Kidney (tissue), 14 donors: ENCODE measurements around the gene FZR1. TPM values are rescaled to one million over a fixed set of nuclear protein-coding genes. Genes with fewer than 3 reads are reported as not detected.

Experiments
- DNase-seq, 5 donors: peaks; one replicate each; pipeline ENCODE4 v3.0.0-alpha.2; 2013 to 2020
- FAIRE-seq: peaks from 2 replicates; lab custom pipeline; 2012; peaks lifted over from hg19 to GRCh38; lab: Jason Lieb, UNC
- H3K27ac ChIP-seq, 2 donors: one replicate each; pipeline ENCODE4 v1.7.0; 2013; ENCODE audit warnings: low read depth in 2 of 2, low read length in 2 of 2, inconsistent platforms in 1 of 2
- H3K27me3 ChIP-seq: one replicate; pipeline ENCODE4 v1.7.1; 2013; ENCODE audit warnings: low read length, inconsistent platforms; ENCODE audit not compliant: control insufficient read depth, insufficient read depth
- H3K36me3 ChIP-seq, 3 donors: one replicate each; pipeline versions ENCODE4 v1.7.0 to v1.7.1; 2013; ENCODE audit warnings: low read length in 3 of 3, control low read depth in 1 of 3, inconsistent platforms in 1 of 3; ENCODE audit not compliant: insufficient read depth in 3 of 3, control insufficient read depth in 2 of 3
- H3K4me1 ChIP-seq, 3 donors: one replicate each; pipeline versions ENCODE4 v1.7.0 to v1.7.1; 2013; ENCODE audit warnings: low read length in 3 of 3, inconsistent platforms in 1 of 3, low read depth in 1 of 3; ENCODE audit not compliant: control insufficient read depth in 2 of 3, insufficient read depth in 2 of 3
- H3K4me3 ChIP-seq, 3 donors: one replicate each; pipeline versions ENCODE4 v1.7.0 to v1.8.1; 2013; ENCODE audit warnings: low read length in 3 of 3, control low read depth in 1 of 3, inconsistent platforms in 1 of 3
- H3K9ac ChIP-seq, 3 donors: one replicate each; pipeline versions ENCODE4 v1.7.0 to v1.7.1; 2013; ENCODE audit warnings: low read length in 3 of 3, control low read depth in 1 of 3, inconsistent platforms in 1 of 3
- H3K9me3 ChIP-seq, 3 donors: one replicate each; pipeline versions ENCODE4 v1.7.0 to v1.7.1; 2013; ENCODE audit warnings: low read length in 3 of 3, control low read depth in 1 of 3, inconsistent platforms in 1 of 3; ENCODE audit not compliant: control insufficient read depth in 2 of 3, insufficient read depth in 1 of 3
- intact Hi-C: fragments of 100-400 bp; cut with DNase I; formaldehyde crosslinking; loops from one replicate; pipeline ENCODE4 v1.11.1; 2022
- polyA plus RNA-seq: library from polyadenylated mRNA; stranded (reverse); fragments of 350-450 nt; fragmentation: Illumina TruSeq; extraction: RNeasy Lipid Tissue Mini Kit (QIAGEN cat#74804); gene quantifications from one replicate; pipeline ENCODE4 v1.2.3, GENCODE V29; 2014; ENCODE audit warnings: low read depth, low replicate concordance; ENCODE audit not compliant: insufficient read depth
- total RNA-seq: library from RNA; stranded (reverse); fragmentation: NEBNext Ultra II Directional; extraction: Animal tissue kit (Norgen Biotek cat#: 25700); gene quantifications from one replicate; pipeline ENCODE4 v1.2.1, GENCODE V29; 2021
- TF ChIP-seq, protein P1 (sequence below): IDR thresholded peaks from 3 replicates; pipeline ENCODE4 v1.5.1; 2012; ENCODE audit warnings: mild to moderate bottlenecking, moderate library complexity, borderline replicate concordance; ENCODE audit not compliant: insufficient read depth; ENCODE audit errors: extremely low read depth
- donor health status: control.
- donor health status: control.
- donor health status: control.
- donor health status: control.
- donor health status: control.
- donor health status: DM: yes; HTN: yes; CAD: no.
- donor health status: Normal renal cell carcinoma (clear cell type).

The FZR1 gene
- total and polyA plus RNA-seq, 2 donors from 2014 or later = 28.4 to 48.0 TPM

DNA sequence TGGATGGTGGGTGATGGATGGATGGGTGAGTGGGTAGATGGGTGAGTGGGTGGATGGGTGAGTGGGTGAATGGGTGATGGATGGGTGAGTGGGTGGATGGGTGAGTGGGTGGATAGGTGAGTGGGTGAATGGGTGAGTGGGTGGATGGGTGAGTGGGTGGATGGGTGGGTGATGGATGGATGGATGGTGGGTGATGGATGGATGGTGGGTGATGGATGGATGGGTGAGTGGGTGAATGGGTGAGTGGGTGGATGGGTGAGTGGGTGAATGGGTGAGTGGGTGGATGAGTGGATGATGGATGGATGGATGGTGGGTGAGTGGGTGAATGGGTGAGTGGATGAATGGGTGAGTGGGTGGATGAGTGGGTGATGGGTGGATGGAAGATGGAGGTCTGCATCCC, 28.6 kb upstream of the FZR1 start:
- TF ChIP-seq, protein P1, sequence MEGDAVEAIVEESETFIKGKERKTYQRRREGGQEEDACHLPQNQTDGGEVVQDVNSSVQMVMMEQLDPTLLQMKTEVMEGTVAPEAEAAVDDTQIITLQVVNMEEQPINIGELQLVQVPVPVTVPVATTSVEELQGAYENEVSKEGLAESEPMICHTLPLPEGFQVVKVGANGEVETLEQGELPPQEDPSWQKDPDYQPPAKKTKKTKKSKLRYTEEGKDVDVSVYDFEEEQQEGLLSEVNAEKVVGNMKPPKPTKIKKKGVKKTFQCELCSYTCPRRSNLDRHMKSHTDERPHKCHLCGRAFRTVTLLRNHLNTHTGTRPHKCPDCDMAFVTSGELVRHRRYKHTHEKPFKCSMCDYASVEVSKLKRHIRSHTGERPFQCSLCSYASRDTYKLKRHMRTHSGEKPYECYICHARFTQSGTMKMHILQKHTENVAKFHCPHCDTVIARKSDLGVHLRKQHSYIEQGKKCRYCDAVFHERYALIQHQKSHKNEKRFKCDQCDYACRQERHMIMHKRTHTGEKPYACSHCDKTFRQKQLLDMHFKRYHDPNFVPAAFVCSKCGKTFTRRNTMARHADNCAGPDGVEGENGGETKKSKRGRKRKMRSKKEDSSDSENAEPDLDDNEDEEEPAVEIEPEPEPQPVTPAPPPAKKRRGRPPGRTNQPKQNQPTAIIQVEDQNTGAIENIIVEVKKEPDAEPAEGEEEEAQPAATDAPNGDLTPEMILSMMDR = no peak
- H3K27me3 ChIP-seq = no peaks in the 10 kb centered on the region
- no peak overlapping the region for H3K9ac ChIP-seq
- H3K4me1 ChIP-seq = peaks cover 0 to 22% (median 9%) of the 10 kb centered on the region in 3 donors
- H3K9me3 ChIP-seq = no peaks in the 10 kb centered on the region
- H3K36me3 ChIP-seq = peaks cover 0 to 10% (median 9%) of the 10 kb centered on the region in 3 donors
- no peak overlapping the region for H3K27ac ChIP-seq
- intact Hi-C loops = loop anchor here (10.0 kb wide), 1 partner anchor 153 kb away; no protein-coding TSS in a partner anchor
- FAIRE-seq (no peak), DNase-seq (no peak)
- no peak overlapping the region for H3K4me3 ChIP-seq

DNA sequence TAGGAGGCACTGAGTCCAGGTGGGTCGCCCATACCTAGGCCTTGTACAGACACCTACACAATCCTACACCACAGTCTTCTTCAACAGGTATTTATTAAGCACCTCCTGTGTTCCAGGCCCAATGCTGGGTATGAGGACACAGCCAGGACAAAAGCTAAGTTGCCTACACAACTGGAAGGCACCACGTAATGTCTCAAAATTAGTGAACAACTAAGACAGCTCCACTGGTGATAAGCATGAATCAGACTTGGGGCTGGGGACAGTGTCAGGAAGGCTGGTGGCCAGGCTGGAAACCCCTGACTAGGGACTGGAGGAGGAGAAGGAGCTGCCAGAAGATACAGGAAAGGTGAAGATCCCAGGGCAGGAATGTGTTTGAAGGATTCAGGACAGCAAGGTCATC, 28.2 kb upstream of the FZR1 start:
- H3K27ac ChIP-seq = no peak overlapping the region
- no peaks in the 10 kb centered on the region for H3K9me3 ChIP-seq
- no peak overlapping the region for H3K9ac ChIP-seq
- DNase-seq (no peak), FAIRE-seq (no peak)
- no peak overlapping the region for H3K4me3 ChIP-seq
- H3K27me3 ChIP-seq = no peaks in the 10 kb centered on the region
- peaks cover 0 to 20% (median 9%) of the 10 kb centered on the region in 3 donors for H3K4me1 ChIP-seq
- intact Hi-C loops = loop anchor here (10.0 kb wide), 1 partner anchor 153 kb away; no protein-coding TSS in a partner anchor
- H3K36me3 ChIP-seq = peaks cover 0 to 10% (median 9%) of the 10 kb centered on the region in 3 donors
- TF ChIP-seq, protein P1 = no peak

DNA sequence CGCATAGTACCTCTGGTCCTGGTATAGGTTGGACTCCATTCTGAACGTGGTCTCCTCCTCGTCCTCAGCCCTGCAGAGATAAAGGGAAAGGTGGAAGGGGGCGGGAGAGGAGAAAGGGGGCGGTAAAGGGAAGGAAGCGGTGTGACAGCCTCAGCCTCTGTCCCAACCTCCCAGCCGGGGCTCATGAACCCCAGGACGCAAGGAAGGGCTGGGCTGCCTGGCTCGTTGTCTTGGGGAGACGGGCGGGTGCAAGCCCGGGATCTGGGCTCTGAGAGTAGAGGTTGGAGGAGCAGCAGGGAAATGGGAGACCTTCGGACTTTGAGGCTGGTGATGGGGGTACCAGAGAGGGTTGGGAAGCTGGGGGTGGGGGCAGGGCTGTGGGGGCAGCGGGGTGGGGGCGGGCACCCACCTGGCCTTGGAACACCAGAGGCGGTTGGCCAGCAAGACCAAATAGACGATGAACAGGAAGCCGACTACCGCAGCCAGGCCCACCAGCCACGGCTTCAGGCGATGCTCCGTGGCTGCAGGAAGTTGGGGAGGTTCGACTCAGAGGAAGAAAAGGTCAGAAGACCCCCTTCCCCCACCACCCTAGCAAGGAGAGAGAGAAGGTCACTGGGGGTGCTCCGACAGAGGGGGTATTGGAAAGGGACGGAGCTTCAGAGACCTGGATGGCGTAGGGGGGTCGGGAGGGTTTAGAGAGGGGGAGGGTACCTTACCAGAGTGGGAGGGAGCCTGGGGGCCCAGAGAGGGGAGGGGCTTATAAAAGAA, 27.5 kb upstream of the FZR1 start:
- Histone ChIP-seq H3K27ac (no peak overlapping the region), H3K4me1 (peaks cover 0 to 20% (median 9%) of the 10 kb centered on the region in 3 donors), H3K9ac (no peak overlapping the region), H3K27me3 (no peaks in the 10 kb centered on the region), H3K36me3 (peaks cover 0 to 10% (median 9%) of the 10 kb centered on the region in 3 donors), H3K9me3 (no peaks in the 10 kb centered on the region), H3K4me3 (no peak overlapping the region)
- TF ChIP-seq, protein P1 = no peak
- FAIRE-seq = no peak
- DNase-seq = no peak
- intact Hi-C loops = loop anchor here (10.0 kb wide), 1 partner anchor 154 kb away; no protein-coding TSS in a partner anchor
